ENCODE results near the gene EGFR.

Gene EGFR

GRCh38 chr7:55018361-55019190, at the start of gene EGFR:
TSS of gene EGFR (plus strand) at chr7:55019017. CDS start at chr7:55019278, 261 bp downstream.
- H3K27ac ChIP-seq: peak within 1 kb of the TSS; percentile 94
- no peak for DNase-seq (ENCODE audit: low read depth, low spot score)

- H3K27ac ChIP-seq: peak overlapping the region; percentile 95
- DNase-seq (ENCODE audit: low read depth, low spot score): no peak
Observed at GRCh38 chr7:54969208-54969967, 49.4 kb upstream of the EGFR start.

DNA sequence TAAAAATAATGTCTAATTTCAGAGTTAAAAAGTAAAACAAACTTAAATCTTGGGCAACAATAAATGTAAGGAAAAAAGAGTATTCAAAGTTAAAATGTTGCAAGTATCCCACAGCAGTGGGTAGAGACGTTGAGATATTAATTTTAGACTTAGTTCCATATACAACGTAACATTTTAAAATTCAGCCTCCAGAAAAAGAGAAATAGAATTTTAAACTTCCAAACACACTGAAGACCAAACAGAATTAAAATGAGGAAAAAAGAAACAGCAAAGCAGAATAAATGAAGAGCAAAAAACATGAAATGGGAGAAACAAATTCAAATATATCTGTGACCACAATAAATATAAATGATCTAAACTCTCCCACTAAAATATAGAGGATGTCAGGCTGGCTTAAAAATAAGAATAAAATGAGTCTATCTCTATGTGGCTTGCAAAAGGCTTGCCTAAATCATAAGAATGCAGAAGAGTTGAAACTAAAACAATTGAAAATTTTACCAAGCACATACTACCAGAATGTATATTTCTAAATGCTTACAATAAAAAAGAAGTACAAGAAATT, 46.0 kb upstream of the EGFR start:
- no peak for DNase-seq (ENCODE audit: low read depth, low spot score)
- no peak overlapping the region for H3K27ac ChIP-seq

DNA sequence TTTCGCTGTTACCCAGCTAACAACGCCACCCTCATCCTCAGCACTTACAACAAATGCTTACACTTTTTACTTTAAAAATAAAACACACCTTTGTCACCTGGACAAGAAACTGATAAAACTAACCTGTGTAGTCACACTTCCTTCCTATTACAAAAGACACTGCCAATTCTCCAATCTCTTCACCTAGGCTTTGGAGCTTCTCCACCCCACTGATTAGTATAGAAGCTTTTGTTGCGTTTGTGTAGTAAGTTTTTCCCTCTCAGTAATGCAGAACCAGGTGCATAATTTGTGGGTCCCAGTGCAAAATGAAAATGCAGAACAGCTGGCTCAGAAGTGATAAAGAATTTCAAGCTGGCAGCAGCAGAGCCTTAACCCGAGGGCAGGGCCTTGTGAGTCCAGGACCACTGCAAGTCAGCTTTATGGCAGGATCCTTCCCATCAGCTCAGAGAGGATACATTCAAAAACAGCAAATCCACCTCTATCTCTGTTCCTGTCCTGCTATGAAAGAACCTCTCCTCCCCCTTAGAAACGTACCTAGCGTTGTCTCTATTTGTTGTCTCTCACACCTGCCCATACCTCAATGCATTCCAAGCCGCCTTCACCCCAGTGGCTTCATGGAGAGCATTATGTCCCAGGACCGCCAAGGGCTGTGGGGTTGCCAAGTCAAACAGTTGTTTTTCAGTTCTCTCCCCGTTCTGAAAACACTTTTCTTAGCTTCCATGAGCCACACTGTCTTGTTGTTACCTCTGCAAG, 40.3 kb upstream of the EGFR start:
- DNase-seq (ENCODE audit: low read depth, low spot score): no peak
- no peak overlapping the region for H3K27ac ChIP-seq

DNA sequence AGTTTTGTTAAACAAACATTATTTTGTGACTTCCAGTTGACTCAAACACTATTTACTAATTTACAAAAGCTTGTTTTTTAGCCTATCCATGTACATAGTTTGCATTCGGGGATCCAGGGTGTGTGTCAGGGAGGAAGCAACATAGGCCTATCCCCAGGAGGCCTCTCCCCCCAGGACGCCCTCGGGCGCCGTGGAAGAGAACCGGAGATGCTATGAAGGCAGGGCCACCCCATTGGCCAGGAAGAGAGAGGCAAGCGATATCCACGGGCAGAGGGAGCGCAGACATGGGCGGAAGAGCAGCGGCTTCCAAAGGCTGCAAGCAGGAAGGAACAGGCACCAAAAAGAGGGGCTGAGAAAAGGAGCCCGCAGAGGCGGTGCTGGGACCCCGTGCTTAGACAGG, 38.3 kb upstream of the EGFR start:
- no peak for DNase-seq (ENCODE audit: low read depth, low spot score)
- H3K27ac ChIP-seq: no peak overlapping the region

DNA sequence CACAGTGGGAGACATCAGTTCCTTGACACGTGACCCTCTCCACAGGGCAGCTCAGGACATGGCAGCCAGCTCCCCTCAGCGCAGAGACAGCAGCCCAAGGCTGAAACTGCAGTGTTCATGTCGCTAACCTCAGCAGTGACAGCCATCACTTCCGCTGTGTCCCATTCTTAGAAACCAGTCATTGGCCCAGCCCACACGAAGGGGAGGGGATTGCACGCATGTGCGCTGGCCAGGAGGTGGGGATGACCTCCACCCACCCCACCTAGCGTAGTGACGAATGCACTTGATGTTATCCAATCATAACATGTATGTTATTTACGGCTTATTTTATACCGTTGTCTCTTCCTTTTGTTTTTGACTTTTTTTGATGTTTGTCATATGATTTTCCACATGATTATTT, 36.9 kb upstream of the EGFR start:
- DNase-seq (ENCODE audit: low read depth, low spot score): no peak
- H3K27ac ChIP-seq: no peak overlapping the region

- peak overlapping the region; percentile 96 for H3K27ac ChIP-seq
- peak; percentile 46 for DNase-seq (ENCODE audit: low read depth, low spot score)
Observed at GRCh38 chr7:54985426-54986330, 33.1 kb upstream of the EGFR start.

DNA sequence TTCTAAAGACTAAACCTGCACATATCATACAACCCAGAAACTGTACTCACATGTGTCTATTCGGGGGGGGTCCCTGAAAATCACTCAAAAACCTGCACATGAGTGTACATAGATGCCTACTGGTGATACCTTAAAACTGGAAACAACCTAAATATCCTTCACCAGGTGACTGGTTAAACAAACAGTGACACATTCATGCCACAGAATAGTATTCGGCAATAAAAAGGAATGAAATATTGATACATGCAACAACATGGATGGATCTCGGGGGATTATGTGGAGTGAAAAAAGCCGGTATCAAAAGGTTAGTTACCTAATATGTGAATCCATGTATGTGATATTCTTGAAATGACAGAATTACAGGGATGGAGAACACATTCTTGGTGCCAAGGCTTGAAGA, 32.1 kb upstream of the EGFR start:
- no peak for DNase-seq (ENCODE audit: low read depth, low spot score)
- H3K27ac ChIP-seq: peak overlapping the region; percentile 96

GRCh38 chr7:54987772-54988171, 31.0 kb upstream of the EGFR start:
- no peak overlapping the region for H3K27ac ChIP-seq
- no peak for DNase-seq (ENCODE audit: low read depth, low spot score)

DNA sequence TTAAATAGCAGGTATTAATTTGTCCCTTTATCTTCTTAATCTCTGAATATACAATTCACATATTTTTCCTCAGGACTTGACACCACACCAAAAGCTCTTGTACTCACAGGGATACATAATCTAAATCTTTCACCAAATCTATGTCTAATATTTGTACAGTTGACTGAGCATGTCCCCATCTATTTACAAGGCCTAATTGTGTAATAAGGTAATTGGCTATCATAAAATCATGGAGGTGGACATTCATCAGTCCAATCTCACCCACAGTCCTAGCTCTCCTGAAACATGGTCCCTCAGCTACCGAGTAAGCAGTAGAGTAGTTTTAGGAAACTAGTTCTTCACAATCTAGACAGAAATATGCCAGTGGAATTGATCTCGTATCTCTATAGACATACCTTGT, 30.3 kb upstream of the EGFR start:
- DNase-seq (ENCODE audit: low read depth, low spot score): no peak
- H3K27ac ChIP-seq: no peak overlapping the region

DNA sequence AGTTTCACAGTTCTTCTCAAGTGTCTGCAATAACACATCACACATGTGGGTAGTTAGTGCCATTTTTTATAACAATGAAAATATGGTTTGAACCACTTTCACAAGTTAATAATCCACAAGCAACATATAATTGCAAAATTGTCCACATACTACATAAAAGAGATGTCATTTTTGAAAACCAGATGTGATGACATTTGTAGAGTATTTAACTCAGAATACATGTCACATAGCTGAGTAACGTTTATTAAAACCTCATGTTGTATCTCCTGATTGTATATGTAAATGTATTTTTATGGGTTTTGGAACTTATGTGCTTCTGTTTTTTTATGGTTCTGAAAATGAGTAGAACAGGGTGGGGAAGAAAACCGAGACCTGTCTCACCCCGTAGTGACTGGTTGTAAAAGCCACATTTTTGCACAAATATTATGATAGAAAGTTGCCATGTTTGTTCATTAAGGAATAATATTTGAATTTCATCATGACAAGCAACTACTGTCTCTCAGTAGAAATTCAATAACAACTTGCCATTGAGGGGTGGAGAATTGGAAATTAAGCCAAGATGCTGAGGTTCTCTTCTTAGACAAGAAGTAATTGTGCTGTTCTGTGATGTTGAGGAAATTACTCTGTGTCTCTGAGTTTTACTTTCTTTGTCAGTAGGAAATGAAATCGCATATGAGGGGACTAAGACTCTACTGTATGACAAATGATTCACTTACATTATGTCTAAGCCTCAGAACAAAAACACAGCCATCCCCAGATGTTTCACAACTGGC, 29.2 kb upstream of the EGFR start:
- no peak for DNase-seq (ENCODE audit: low read depth, low spot score)
- no peak overlapping the region for H3K27ac ChIP-seq

DNA sequence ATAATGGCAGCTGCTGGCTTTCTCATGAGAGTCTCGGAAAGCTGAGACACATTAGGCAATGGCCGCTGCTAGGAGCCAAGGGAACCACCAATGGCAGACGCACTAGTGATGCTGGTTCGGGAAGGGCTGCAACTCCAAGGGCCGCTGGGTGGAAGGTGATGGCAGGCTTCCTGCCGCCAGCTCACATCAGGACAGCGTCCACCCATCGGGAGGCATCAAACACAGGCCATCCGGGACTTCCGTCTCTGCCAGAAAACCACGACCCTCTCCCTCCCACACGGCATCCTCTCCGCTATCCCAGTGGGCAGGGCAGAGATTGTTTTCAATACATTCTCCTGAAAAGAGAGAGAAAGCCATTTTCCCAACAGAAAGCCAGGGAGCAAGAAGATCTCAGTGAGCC, 27.5 kb upstream of the EGFR start:
- no peak for DNase-seq (ENCODE audit: low read depth, low spot score)
- no peak overlapping the region for H3K27ac ChIP-seq

- no peak overlapping the region for H3K27ac ChIP-seq
- DNase-seq (ENCODE audit: low read depth, low spot score): no peak
Observed at GRCh38 chr7:54992871-54993475, 25.8 kb upstream of the EGFR start.

GRCh38 chr7:54995166-54995565, 23.7 kb upstream of the EGFR start:
- no peak for DNase-seq (ENCODE audit: low read depth, low spot score)
- peak overlapping the region; percentile 93 for H3K27ac ChIP-seq

GRCh38 chr7:54995610-54996363, 23.0 kb upstream of the EGFR start:
- peak; percentile 81 for DNase-seq (ENCODE audit: low read depth, low spot score)
- H3K27ac ChIP-seq: peak overlapping the region; percentile 93

DNA sequence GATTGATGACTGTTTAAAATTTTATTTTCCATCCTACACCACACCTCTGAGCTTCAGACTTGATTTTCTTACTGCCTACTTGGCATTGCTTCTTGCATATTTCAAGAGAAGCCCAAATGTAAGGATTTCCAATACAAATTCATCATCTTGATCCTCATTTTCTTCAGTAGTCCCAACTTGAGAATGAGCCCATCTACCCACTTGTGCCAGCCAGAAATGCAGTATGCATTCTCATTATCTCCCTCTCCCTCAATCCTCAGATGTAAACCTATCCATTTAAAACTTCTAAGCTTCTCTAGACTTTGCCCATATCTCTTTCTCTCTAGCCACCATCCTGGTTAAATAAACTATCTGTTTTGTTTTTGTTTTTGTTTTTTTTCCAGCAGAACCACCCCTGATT, 22.4 kb upstream of the EGFR start:
- peak overlapping the region; percentile 93 for H3K27ac ChIP-seq
- DNase-seq (ENCODE audit: low read depth, low spot score): no peak

DNA sequence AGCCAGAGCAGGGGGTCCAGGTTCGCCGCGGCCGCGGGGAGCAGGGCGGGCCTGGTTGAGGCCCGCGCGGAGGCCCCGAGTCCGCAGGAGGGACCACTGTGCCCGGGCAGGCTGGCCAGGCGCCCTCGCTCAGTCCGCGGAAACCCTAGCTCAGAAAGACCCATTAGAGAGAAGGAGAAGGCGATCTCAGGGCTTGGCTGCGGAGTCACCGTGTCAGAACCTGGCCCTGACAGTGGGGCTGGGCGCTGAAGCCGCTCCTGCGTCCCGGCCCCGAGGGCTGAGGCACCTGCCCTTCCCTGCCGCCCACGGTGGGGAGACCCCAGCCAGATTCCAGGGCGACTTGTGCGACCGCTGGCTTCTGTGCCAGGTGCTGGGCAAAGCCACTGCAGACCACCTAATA, 14.2 kb upstream of the EGFR start:
- DNase-seq (ENCODE audit: low read depth, low spot score): no peak

More for the DNA sequence above, 14.2 kb upstream of the EGFR start:
- H3K27ac ChIP-seq: no peak overlapping the region
